Measurements from ENCODE around the gene ATP5F1D. TPM values are rescaled to one million over a fixed set of nuclear protein-coding genes. Genes with fewer than 3 reads are reported as not detected.

ATP5F1D gene
- total RNA-seq = 24.0 and 32.8 TPM in 2 replicates

GRCh38 chr19:1241417-1242095 is at the start of gene ATP5F1D:
TSS of gene ATP5F1D (plus strand) at chr19:1241751. CDS start at chr19:1241851, 100 bp downstream.

GRCh38 chr19:1205114-1206099 is 36.1 kb upstream of the ATP5F1D start, which contains the start of gene STK11:
TSS of gene STK11 (plus strand) at chr19:1205778. CDS start at chr19:1206914, 1,136 bp downstream.

GRCh38 chr19:1237754-1238368 is 3.7 kb upstream of the ATP5F1D start, which contains the start of gene CBARP:
TSS of gene CBARP (minus strand) at chr19:1238005. CDS start at chr19:1236100, 1,905 bp downstream.

GRCh38 chr19:1248139-1248785 is 6.7 kb downstream of the ATP5F1D start, which contains the start of gene MIDN:
TSS of gene MIDN (plus strand) at chr19:1248583. CDS start at chr19:1250297, 1,714 bp downstream.

GRCh38 chr19:1269065-1269477 is 27.5 kb downstream of the ATP5F1D start, which contains the start of gene CIRBP:
TSS of gene CIRBP (plus strand) at chr19:1269332. CDS start at chr19:1270934, 1,602 bp downstream.

GRCh38 chr19:1275260-1275975 is 33.9 kb downstream of the ATP5F1D start, which contains the start of gene FAM174C:
TSS of gene FAM174C (plus strand) at chr19:1275530. CDS start at chr19:1275550, 20 bp downstream.

GRCh38 chr19:1285737-1286360 is 44.3 kb downstream of the ATP5F1D start, which contains the start of gene EFNA2:
TSS of gene EFNA2 (plus strand) at chr19:1285873. CDS start at chr19:1286169, 296 bp downstream.

Other genes starting within 250 kb of the ATP5F1D start
- 0.20 and 1.7 TPM in 2 replicates for gene GRIN3B, start 241.3 kb upstream of the ATP5F1D start, total RNA-seq
- gene TMEM259, start 220.6 kb upstream of the ATP5F1D start, total RNA-seq = 91.7 and 118 TPM in 2 replicates
- gene RNU6-2, start 220.2 kb upstream of the ATP5F1D start, total RNA-seq = not detected in 2 replicates
- 200 and 242 TPM in 2 replicates for gene CNN2, start 215.1 kb upstream of the ATP5F1D start, total RNA-seq
- gene ABCA7, start 201.6 kb upstream of the ATP5F1D start, total RNA-seq = 6.5 and 7.7 TPM in 2 replicates
- 0.65 and 2.1 TPM in 2 replicates for gene ARHGAP45, start 174.6 kb upstream of the ATP5F1D start, total RNA-seq
- gene POLR2E, start 146.4 kb upstream of the ATP5F1D start, total RNA-seq = 103 and 125 TPM in 2 replicates
- 171 and 174 TPM in 2 replicates for gene GPX4, start 137.8 kb upstream of the ATP5F1D start, total RNA-seq
- 74.7 and 93.6 TPM in 2 replicates for gene SBNO2, start 67.5 kb upstream of the ATP5F1D start, total RNA-seq
- gene STK11, start 36.0 kb upstream of the ATP5F1D start, total RNA-seq = 76.9 and 77.2 TPM in 2 replicates
- gene CBARP, start 3.7 kb upstream of the ATP5F1D start, total RNA-seq = 2.3 and 7.7 TPM in 2 replicates
- gene MIDN, start 6.8 kb downstream of the ATP5F1D start, total RNA-seq = 22.4 and 28.5 TPM in 2 replicates
- 88.7 and 88.8 TPM in 2 replicates for gene CIRBP, start 27.6 kb downstream of the ATP5F1D start, total RNA-seq
- 19.2 and 33.3 TPM in 2 replicates for gene FAM174C, start 33.8 kb downstream of the ATP5F1D start, total RNA-seq
- not detected in 2 replicates for gene EFNA2, start 44.1 kb downstream of the ATP5F1D start, total RNA-seq
- 46.2 and 51.7 TPM in 2 replicates for gene NDUFS7, start 142.2 kb downstream of the ATP5F1D start, total RNA-seq
- gene GAMT, start 159.8 kb downstream of the ATP5F1D start, total RNA-seq = 26.1 and 38.8 TPM in 2 replicates
- gene DAZAP1, start 165.8 kb downstream of the ATP5F1D start, total RNA-seq = 46.5 and 63.6 TPM in 2 replicates
- gene RPS15, start 196.6 kb downstream of the ATP5F1D start, total RNA-seq = 311 and 346 TPM in 2 replicates
- gene APC2, start 208.4 kb downstream of the ATP5F1D start, total RNA-seq = 0.13 and 0.20 TPM in 2 replicates
- 26.7 and 33.0 TPM in 2 replicates for gene C19orf25, start 237.5 kb downstream of the ATP5F1D start, total RNA-seq
- 0.92 and 1.4 TPM in 2 replicates for gene PCSK4, start 248.6 kb downstream of the ATP5F1D start, total RNA-seq
- 1.0 and 2.1 TPM in 2 replicates for gene REEP6, start 249.4 kb downstream of the ATP5F1D start, total RNA-seq

All from smooth muscle cell of the pulmonary artery (primary cell).